ENCODE results near the gene TLX1.

Gene TLX1

DNA sequence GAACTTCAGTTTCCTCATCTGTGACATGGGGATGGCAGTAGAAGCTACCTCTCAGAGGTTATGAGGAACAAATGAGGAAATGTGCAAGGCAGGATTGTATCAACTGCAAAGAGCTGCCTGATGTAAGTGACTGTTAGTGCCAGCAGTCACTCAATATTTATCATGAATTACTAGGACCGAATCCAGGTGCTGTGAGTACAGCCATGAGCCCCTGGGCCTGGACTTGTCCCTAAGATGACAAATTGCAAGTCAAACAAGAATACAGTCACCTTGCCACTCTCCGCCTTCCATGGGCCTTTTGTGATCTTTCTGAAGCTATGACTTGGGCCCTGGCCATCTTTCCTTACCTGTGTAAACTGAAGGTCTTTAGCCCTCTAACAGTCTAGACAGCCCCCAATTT lies 27.7 kb upstream of the TLX1 start:
- Histone ChIP-seq H3K4me1 (ENCODE audit: control insufficient read depth, insufficient read depth, low read length) (no peaks in the 10 kb centered on the region), H3K4me3 (ENCODE audit: low read depth, low read length) (no peak overlapping the region), H3K27ac (ENCODE audit: extremely low read depth, low read depth, low read length) (no peak overlapping the region), H3K9me3 (ENCODE audit: control insufficient read depth, insufficient read depth, low read depth, low read length) (no peaks in the 10 kb centered on the region), H3K36me3 (ENCODE audit: control insufficient read depth in 2 of 2, insufficient read depth in 1 of 2, low read length in 2 of 2) (no peaks in the 10 kb centered on the region)
- CTCF ChIA-PET = interaction anchor here (0.6 to 16.6 kb wide), 2 partner anchors 35 to 85 kb away, joined by 3 to 506 read pairs; partner anchors contain the start of gene TLX1
- TF ChIP-seq ZNF324 (tag by site-specific recombination; IDR thresholded peaks at IDR 0.05) (no peak), ZBTB7A (tag by site-specific recombination; IDR thresholded peaks at IDR 0.05; ENCODE audit: low read depth) (no peak), PRDM6 (tag by site-specific recombination; IDR thresholded peaks at IDR 0.05) (no peak), ZNF211 (tag by site-specific recombination; IDR thresholded peaks at IDR 0.05; ENCODE audit: low read depth) (no peak), ZNF423 (tag by site-specific recombination; IDR thresholded peaks at IDR 0.05) (no peak), ZNF513 (tag by site-specific recombination; IDR thresholded peaks at IDR 0.05) (no peak), GLIS2 (tag by site-specific recombination; IDR thresholded peaks at IDR 0.05) (no peak), ZNF223 (tag by site-specific recombination; IDR thresholded peaks at IDR 0.05) (no peak), ZIC2 (tag by site-specific recombination; IDR thresholded peaks at IDR 0.05) (no peak), ZNF585B (tag by site-specific recombination; IDR thresholded peaks at IDR 0.05) (no peak), PRDM2 (tag by site-specific recombination; IDR thresholded peaks at IDR 0.05; ENCODE audit: borderline replicate concordance) (no peak), ZEB2 (tag by site-specific recombination; IDR thresholded peaks at IDR 0.05) (no peak), ZBTB8A (tag by site-specific recombination; IDR thresholded peaks at IDR 0.05) (no peak), OVOL3 (tag by site-specific recombination; IDR thresholded peaks at IDR 0.05) (no peak), ZNF843 (tag by site-specific recombination; IDR thresholded peaks at IDR 0.05) (no peak), HOXA7 (CRISPR knock-in tag; IDR thresholded peaks at IDR 0.05; ENCODE audit: borderline replicate concordance) (no peak), ZNF660 (tag by site-specific recombination; IDR thresholded peaks at IDR 0.05) (no peak), ZBTB26 (tag by site-specific recombination; optimal IDR thresholded peaks at IDR 0.05) (no peak), PRDM1 (tag by site-specific recombination; IDR thresholded peaks at IDR 0.05) (no peak)
- TF ChIP-seq, protein P1, sequence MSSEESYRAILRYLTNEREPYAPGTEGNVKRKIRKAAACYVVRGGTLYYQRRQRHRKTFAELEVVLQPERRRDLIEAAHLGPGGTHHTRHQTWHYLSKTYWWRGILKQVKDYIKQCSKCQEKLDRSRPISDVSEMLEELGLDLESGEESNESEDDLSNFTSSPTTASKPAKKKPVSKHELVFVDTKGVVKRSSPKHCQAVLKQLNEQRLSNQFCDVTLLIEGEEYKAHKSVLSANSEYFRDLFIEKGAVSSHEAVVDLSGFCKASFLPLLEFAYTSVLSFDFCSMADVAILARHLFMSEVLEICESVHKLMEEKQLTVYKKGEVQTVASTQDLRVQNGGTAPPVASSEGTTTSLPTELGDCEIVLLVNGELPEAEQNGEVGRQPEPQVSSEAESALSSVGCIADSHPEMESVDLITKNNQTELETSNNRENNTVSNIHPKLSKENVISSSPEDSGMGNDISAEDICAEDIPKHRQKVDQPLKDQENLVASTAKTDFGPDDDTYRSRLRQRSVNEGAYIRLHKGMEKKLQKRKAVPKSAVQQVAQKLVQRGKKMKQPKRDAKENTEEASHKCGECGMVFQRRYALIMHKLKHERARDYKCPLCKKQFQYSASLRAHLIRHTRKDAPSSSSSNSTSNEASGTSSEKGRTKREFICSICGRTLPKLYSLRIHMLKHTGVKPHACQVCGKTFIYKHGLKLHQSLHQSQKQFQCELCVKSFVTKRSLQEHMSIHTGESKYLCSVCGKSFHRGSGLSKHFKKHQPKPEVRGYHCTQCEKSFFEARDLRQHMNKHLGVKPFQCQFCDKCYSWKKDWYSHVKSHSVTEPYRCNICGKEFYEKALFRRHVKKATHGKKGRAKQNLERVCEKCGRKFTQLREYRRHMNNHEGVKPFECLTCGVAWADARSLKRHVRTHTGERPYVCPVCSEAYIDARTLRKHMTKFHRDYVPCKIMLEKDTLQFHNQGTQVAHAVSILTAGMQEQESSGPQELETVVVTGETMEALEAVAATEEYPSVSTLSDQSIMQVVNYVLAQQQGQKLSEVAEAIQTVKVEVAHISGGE (tag by site-specific recombination; conservative IDR thresholded peaks at IDR 0.05; ENCODE audit: low read depth) = no peak
- POLR2A ChIA-PET = no interaction called here
